CD4-positive, alpha-beta T cell treated with Interleukin-12 subunit alpha and Interleukin-12 subunit beta, for 1 hour (primary cell): Measurements from ENCODE around the gene HDAC11.

Experiments
- DNase-seq: peaks from one replicate; pipeline ENCODE4 v3.0.0-alpha.2; 2020

HDAC11 gene

GRCh38 chr3:13526626-13526949 lies 46.5 kb downstream of the HDAC11 start:
- DNase-seq: no peak

- no peak for DNase-seq
Observed at GRCh38 chr3:13528217-13528867, 48.2 kb downstream of the HDAC11 start.

GRCh38 chr3:13529196-13530112 lies 49.3 kb downstream of the HDAC11 start:
- DNase-seq: no peak

GRCh38 chr3:13530241-13531009 lies 50.3 kb downstream of the HDAC11 start:
- DNase-seq: no peak

GRCh38 chr3:13532085-13532484 lies 52.0 kb downstream of the HDAC11 start:
- no peak for DNase-seq

GRCh38 chr3:13532631-13533030 lies 52.5 kb downstream of the HDAC11 start:
- no peak for DNase-seq

GRCh38 chr3:13533885-13534301 lies 53.8 kb downstream of the HDAC11 start:
- DNase-seq: no peak

- no peak for DNase-seq
Observed at GRCh38 chr3:13535526-13535875, 55.4 kb downstream of the HDAC11 start.

GRCh38 chr3:13535905-13536304 lies 55.8 kb downstream of the HDAC11 start:
- no peak for DNase-seq

GRCh38 chr3:13536432-13536831 lies 56.3 kb downstream of the HDAC11 start:
- DNase-seq: no peak

GRCh38 chr3:13536832-13537231 lies 56.7 kb downstream of the HDAC11 start:
- DNase-seq: no peak

- no peak for DNase-seq
Observed at GRCh38 chr3:13537244-13537908, 57.3 kb downstream of the HDAC11 start.

GRCh38 chr3:13537909-13538296 lies 57.8 kb downstream of the HDAC11 start:
- no peak for DNase-seq

- DNase-seq: no peak
Observed at GRCh38 chr3:13538520-13539291, 58.6 kb downstream of the HDAC11 start.

- no peak for DNase-seq
Observed at GRCh38 chr3:13539292-13539638, 59.2 kb downstream of the HDAC11 start.

- DNase-seq: no peak
Observed at GRCh38 chr3:13539671-13540070, 59.6 kb downstream of the HDAC11 start.

- DNase-seq: no peak
Observed at GRCh38 chr3:13540297-13540995, 60.3 kb downstream of the HDAC11 start.

- DNase-seq: no peak
Observed at GRCh38 chr3:13541691-13542090, 61.6 kb downstream of the HDAC11 start.

GRCh38 chr3:13542142-13542541 lies 62.0 kb downstream of the HDAC11 start:
- no peak for DNase-seq

GRCh38 chr3:13543253-13543652 lies 63.1 kb downstream of the HDAC11 start:
- DNase-seq: no peak

- DNase-seq: peak; percentile 39
Observed at GRCh38 chr3:13544293-13544831, 64.3 kb downstream of the HDAC11 start.
